ENCODE data around the gene IKBKE. TPM values are rescaled to one million over a fixed set of nuclear protein-coding genes. Genes with fewer than 3 reads are reported as not detected.

The IKBKE gene
- total RNA-seq, 1 experiment from 2014 or later = 6.6 TPM

DNA sequence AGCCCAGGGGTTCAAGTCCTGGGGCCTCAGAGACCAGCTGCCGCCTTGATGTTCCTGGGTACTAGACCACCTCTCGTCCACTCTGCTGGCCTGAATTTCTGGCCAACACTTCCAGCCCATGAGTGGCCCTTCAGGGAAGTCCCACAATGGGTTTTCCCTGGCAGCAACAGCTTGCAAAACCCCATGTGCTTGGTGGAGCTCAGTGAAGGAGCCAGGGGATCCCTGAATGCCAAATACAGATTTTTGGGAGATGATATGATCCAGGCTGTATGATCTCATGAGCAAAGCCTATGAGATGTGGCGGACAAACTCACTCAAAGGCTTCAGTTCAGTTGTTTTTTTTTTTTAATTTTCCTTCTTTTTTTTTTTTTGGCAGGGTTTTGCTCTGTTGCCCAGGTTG is 27.5 kb downstream of the IKBKE start:
- H2BK15ac ChIP-seq (ENCODE audit: low read depth, low read length) = no peak overlapping the region

More for the DNA sequence above, 27.5 kb downstream of the IKBKE start:
- Histone ChIP-seq H3K23me2 (ENCODE audit: insufficient read length, low read depth, low read length, poor library complexity, severe bottlenecking) (no peaks in the 10 kb centered on the region), H3K27ac (ENCODE audit: insufficient read length, low read depth, low read length) (no peak overlapping the region), H3K56ac (ENCODE audit: insufficient read length, low read depth, low read length) (no peak overlapping the region), H3T11ph (ENCODE audit: low read length) (no peak overlapping the region), H3K79me2 (ENCODE audit: insufficient read depth, low read length) (no peaks in the 10 kb centered on the region), H3K4me2 (ENCODE audit: insufficient read depth, insufficient read length, low read length) (no peak overlapping the region), H2AFZ (ENCODE audit: low read length) (no peak overlapping the region), H3K23ac (ENCODE audit: insufficient read length, low read depth, low read length) (no peak overlapping the region), H3K4ac (ENCODE audit: low read depth, low read length) (no peak overlapping the region), H3K4me1 (ENCODE audit: insufficient read depth, low read length) (peaks cover 3% of the 10 kb centered on the region; the same call in 1 of the 2 replicates), H2BK5ac (ENCODE audit: insufficient read length, low read length) (no peak overlapping the region), H3K79me1 (ENCODE audit: insufficient read depth, low read depth, low read length, poor library complexity, severe bottlenecking) (no peaks in the 10 kb centered on the region), H3K14ac (ENCODE audit: insufficient read depth, low read length) (no peak overlapping the region), H4K91ac (ENCODE audit: insufficient read length, low read depth, low read length) (no peak overlapping the region), H4K5ac (ENCODE audit: insufficient read length, low read depth, low read length) (no peak overlapping the region), H4K20me1 (ENCODE audit: control insufficient read depth, insufficient read depth, insufficient read length) (no peaks in the 10 kb centered on the region), H2BK20ac (ENCODE audit: low read depth, low read length, poor library complexity, severe bottlenecking) (no peak overlapping the region), H2BK12ac (ENCODE audit: insufficient read length, low read depth, low read length) (no peak overlapping the region), H3K9ac (ENCODE audit: extremely low read depth, insufficient read length, low read length) (no peak overlapping the region), H3K27me3 (ENCODE audit: insufficient read depth, low read length) (no peaks in the 10 kb centered on the region; the same call in 1 of the 2 replicates), H2AK5ac (ENCODE audit: insufficient read length, low read length) (no peak overlapping the region), H3K9me3 (ENCODE audit: control insufficient read depth, low read depth, low read length) (no peaks in the 10 kb centered on the region), H4K8ac (replicated peaks; ENCODE audit: insufficient read length, low read depth, low read length) (no peak overlapping the region), H2BK120ac (ENCODE audit: low read depth, low read length, poor library complexity, severe bottlenecking) (no peak overlapping the region), H3K18ac (ENCODE audit: insufficient read length, low read depth, low read length) (no peak overlapping the region)
- H3K4me1 Mint-ChIP-seq = peaks cover 9 to 18% of the 10 kb centered on the region in 2 experiments
- H3K27me3 Mint-ChIP-seq (ENCODE audit: low read depth) = peaks cover 16% of the 10 kb centered on the region
- H3K27ac Mint-ChIP-seq = peak overlapping the region in 1 of 3 experiments; percentile 44; a peak in 1 of 7 replicates
- no peak overlapping the region for H3K4me3 Mint-ChIP-seq
- H3K36me3 Mint-ChIP-seq (ENCODE audit: insufficient read depth in 1 of 3, low read depth in 3 of 3) = no peaks in the 10 kb centered on the region; a peak in 1 of 7 replicates
- no peaks in the 10 kb centered on the region for H3K9me3 Mint-ChIP-seq
- no CpG with 5 or more reads among the region's 3 CpGs for WGBS (ENCODE audit: extremely low coverage, insufficient read length, low lambda C conversion rate)
- TF ChIP-seq, protein P1, sequence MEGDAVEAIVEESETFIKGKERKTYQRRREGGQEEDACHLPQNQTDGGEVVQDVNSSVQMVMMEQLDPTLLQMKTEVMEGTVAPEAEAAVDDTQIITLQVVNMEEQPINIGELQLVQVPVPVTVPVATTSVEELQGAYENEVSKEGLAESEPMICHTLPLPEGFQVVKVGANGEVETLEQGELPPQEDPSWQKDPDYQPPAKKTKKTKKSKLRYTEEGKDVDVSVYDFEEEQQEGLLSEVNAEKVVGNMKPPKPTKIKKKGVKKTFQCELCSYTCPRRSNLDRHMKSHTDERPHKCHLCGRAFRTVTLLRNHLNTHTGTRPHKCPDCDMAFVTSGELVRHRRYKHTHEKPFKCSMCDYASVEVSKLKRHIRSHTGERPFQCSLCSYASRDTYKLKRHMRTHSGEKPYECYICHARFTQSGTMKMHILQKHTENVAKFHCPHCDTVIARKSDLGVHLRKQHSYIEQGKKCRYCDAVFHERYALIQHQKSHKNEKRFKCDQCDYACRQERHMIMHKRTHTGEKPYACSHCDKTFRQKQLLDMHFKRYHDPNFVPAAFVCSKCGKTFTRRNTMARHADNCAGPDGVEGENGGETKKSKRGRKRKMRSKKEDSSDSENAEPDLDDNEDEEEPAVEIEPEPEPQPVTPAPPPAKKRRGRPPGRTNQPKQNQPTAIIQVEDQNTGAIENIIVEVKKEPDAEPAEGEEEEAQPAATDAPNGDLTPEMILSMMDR (conservative IDR thresholded peaks at IDR 0.05) = no peak
- DNase-seq = no peak

Measured in H9 (cell line).